Superior temporal gyrus (tissue), 1 donor: ENCODE data around the gene OR1I1.

Experiments used
- DNase-seq: peaks from one replicate; pipeline ENCODE4 v3.0.0-alpha.2; 2016; ENCODE audit errors: extremely low spot score

Gene OR1I1

GRCh38 chr19:15098460-15098859 lies 16.4 kb downstream of the OR1I1 start:
- DNase-seq, result no peak

DNA sequence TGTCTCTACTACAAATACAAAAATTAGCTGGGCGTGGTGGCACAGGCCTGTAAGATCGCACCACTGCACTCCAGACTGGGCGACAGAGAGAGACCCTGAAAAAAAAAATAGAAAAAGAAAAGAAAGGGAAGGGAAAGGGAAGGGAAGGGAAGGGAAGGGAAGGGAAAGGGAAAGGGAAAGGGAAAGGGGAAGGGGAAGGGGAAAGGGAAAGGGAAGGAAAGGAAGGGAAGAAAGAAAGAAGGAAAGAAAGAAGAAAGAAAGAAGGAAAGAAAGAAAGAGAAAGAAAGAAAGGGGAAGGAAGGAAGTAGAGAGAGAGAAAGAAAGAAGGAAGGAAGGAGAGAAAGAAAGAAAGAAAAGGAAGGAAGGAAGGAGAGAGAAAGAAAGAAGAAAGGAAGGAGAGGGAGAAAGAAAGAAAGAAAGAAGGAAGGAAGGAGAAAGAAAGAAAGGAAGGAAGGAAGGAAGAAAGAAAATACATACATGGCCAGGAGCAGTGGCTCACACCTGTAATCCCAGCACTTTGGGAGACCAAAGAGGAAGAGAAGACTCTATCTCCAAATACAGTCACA lies 17.1 kb downstream of the OR1I1 start:
- DNase-seq, result no peak

- no peak for DNase-seq
Measured at GRCh38 chr19:15101479-15102082, 19.6 kb downstream of the OR1I1 start.

- DNase-seq, result no peak
Measured at GRCh38 chr19:15104003-15104402, 22.0 kb downstream of the OR1I1 start.

GRCh38 chr19:15104411-15104810 lies 22.4 kb downstream of the OR1I1 start:
- no peak for DNase-seq

DNA sequence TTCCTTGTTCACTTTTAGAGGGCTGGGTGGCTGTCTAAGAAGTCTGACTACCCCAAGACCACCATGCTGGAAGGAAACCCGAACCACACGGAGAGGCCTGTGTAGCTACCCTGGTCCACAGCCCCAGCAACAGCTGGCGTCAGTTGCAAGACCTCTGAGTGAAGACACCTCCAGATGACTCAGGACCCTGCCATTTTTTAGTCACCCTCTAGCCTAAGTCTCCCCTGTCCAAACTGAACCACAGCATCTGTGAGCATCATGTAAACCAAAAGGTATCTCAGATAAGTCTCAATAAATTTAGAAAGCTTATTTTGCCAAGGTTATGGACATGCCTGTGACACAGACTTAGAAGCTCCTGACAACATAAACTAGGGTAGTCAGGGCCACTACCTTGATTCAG lies 23.0 kb downstream of the OR1I1 start:
- DNase-seq, result no peak

DNA sequence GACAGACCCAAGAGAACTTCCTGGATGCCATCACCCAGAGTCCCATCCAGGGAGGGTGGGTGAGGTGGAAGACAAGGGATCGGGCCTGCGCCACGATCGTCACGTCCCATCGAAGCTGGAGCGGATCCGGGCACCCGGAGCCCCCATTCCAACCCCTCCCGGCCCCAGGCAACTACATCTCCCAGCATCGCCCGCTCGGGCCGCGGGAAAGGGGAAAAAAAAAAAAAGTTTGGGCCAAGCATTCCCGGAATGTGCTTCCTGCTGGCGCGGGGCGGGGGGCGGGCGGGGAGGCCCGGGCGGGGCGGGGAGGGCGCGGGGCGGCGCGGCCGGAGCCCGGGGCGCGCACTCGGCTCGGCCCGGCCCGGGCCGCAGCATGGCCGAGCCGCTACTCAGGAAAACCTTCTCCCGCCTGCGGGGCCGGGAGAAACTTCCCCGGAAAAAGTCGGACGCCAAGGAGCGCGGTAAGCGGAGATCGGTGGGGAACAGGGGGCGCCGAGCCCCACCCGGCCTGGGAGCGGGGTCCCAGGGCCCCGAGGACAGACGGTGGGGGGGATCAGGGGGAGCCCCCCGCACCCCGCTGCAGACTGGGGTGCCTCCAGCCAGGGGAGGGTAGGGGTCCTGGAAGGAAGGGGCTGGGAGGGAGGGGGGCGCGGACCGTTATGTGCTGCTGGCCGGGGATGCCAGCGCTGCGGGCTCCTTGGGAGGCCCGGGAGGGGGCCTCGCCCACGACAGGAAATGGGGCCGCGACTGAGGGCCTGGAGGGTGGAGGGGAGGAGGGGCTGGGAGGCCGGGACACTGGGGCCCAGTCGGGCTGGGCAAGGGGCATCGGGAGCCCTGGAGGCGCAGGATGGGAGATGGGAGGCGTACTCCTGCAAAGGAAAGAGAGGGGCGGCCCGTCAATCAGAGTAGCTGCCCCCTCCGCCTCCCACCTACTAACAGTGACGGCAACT lies 25.3 kb downstream of the OR1I1 start, which contains the start of gene SYDE1:
Gene SYDE1 (plus strand): TSS at position 341 of the 950 bp plus-strand sequence. CDS start 33 bp downstream, at position 374.
- DNase-seq, result no peak

GRCh38 chr19:15108145-15108844 lies 26.3 kb downstream of the OR1I1 start:
- no peak for DNase-seq

- no peak for DNase-seq
Measured at GRCh38 chr19:15108845-15109767, 27.1 kb downstream of the OR1I1 start.

DNA sequence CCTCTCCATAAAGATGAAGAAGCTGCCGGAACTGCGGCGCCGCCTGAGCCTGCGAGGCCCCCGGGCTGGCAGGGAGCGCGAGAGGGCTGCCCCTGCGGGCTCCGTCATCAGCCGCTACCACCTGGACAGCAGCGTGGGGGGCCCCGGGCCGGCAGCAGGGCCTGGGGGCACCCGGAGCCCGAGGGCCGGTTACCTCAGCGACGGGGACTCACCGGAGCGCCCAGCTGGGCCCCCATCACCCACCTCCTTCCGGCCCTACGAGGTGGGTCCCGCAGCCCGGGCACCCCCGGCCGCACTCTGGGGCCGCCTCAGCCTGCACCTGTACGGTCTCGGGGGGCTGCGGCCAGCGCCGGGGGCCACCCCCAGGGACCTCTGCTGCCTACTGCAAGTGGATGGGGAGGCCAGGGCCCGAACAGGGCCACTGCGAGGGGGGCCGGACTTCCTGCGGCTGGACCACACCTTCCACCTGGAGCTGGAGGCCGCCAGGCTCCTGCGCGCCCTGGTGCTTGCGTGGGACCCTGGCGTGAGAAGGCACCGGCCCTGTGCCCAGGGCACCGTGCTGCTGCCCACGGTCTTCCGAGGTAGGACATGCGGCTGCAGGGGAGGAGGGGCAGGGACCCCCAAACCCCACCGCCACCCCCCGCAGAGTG lies 27.9 kb downstream of the OR1I1 start:
- DNase-seq, result no peak

DNA sequence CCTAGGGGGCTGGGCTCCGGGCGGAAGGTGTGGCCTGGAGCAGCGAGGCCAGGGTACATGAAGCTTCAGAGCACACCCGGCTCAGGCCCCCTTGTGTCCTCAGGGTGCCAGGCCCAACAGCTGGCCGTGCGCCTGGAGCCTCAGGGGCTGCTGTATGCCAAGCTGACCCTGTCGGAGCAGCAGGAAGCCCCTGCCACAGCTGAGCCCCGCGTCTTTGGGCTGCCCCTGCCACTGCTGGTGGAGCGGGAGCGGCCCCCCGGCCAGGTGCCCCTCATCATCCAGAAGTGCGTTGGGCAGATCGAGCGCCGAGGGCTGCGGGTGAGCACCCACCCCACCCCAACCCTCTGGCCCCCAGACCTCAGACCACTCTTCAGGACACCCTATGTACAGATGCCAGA lies 28.4 kb downstream of the OR1I1 start:
- no peak for DNase-seq

- DNase-seq, result no peak
Measured at GRCh38 chr19:15111758-15112157, 29.7 kb downstream of the OR1I1 start.

DNA sequence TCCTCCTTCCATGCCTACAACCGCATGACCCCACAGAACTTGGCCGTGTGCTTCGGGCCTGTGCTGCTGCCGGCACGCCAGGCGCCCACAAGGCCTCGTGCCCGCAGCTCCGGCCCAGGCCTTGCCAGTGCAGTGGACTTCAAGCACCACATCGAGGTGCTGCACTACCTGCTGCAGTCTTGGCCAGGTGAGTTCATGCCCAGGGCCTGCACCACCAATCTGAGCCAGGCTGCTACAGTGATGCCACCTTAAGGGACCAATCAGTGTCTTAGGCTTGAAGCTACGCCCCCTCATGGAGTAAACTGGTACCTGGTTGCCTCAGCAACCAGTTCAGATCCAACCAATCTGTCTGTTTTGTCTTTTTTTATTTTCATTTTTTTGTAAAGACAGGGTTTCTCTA lies 30.4 kb downstream of the OR1I1 start:
- DNase-seq, result no peak

- no peak for DNase-seq
Measured at GRCh38 chr19:15113245-15114152, 31.5 kb downstream of the OR1I1 start.

DNA sequence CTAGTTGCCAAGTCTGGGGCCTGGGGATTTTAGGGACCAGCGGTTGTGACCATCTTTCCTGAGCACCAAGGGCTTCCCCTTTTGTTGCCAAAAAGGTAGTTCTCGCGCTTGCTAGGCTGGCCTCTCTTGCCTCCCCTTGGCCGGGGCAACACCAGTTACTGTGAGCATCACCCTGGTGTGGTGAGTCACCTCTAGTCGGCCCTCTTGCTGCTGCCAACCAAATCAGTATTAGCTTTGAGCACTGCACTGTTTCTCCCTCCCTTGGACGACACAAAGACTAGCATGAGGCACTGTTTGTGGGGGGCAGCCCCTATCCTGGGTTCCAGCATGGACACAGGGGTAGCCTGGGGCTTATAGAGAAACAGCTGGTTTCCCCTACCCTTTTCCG lies 32.1 kb downstream of the OR1I1 start:
- no peak for DNase-seq

DNA sequence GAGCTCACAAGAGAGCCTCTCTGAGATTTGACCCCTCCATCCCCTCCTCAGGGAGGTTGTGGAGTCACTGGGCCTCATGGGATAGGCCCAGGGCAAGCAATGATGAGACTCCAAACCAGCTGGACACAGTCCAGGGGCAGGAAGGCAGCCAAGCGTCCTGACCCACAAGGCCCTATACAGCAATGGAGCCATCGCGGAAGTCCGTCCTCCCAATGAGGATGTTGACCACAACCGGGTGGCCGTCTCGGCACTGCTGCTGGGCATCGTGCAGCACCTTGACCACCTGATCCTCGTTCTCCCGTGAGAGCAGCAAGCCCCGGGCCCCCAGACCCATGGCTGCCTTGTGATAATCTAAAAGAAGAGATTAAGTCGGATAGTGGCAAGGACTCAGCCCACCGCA lies 33.1 kb downstream of the OR1I1 start:
- DNase-seq, result peak; percentile 13

DNA sequence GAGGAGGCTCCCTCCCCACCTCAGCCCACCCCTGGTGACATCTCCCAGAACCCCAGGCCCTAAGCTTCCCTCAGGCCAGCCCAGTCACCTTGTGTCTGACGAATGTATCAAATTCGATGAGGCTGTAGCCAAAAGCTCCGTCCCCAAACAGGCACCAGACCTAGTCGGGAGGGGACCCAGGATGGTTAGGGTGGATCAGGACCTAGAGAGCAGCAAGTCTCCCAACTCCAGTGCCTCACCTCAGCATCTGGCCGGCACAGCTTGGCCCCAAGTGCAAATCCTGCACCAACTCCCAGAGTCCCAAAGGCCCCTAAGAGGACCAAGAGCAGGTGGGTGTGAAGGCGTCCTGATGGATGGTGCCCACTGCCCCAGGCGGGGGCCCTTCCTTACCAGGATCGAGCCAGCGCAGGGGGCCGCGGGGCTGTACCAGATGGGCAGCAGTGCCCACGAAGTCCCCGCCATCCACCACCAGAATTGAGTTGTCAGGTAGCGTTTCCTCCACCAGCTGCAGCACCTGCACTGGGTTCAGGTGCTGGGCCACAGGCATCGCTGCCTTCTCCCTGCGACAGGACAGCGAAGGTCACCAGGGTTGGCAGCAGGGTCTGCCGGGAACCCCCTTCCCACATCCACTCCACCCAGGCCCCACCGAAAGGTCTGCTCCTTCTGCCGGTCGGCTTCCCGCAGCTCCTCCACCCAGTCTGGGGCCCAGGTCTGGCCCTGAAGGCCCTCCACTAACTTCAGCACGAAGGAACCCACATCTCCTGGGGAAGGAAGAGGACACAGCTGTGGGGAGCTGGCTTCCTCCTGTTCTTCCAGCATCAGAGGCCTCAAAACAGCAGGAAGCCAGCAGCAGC lies 34.0 kb downstream of the OR1I1 start:
- no peak for DNase-seq

DNA sequence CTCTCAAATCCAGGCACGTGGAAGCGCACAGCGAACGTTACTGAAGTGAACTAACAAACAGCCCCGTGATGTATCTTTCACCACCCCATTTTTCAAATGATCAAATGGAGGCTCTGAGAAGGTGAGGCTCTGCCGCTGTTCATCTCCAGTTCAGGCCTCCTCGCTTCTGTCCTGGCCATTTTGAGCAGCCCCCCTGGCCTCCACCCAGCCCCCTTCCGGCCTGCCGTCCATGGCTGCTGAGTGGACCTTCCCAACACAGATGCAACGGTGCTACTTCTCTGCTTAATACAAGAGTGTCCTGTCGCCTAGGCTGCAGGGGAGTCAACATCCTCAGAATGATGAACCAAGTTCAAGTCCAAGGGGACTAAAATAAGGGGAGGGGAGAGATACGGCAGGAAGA lies 34.8 kb downstream of the OR1I1 start:
- no peak for DNase-seq

DNA sequence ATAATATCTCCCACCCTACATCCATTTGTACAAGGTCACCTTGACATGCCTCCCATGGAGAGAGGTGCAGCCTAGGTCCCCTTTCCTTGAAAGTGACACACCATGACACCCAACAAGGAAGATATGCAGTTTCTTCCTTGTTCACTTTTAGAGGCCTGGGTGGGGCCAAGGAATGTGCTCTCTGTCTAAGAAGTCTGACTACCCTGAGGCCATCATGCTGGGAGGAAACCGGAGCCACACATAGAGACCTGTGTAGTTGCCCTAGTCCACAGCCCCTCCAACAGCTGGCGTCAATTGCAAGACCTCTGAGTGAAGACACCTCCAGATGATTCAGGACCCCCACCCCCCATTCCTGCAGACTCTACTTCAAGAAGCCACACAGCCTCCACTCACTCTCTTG lies 36.2 kb downstream of the OR1I1 start:
- no peak for DNase-seq
